IMR-90 (cell line): ENCODE data around the gene ERBB4. TPM values are rescaled to one million over a fixed set of nuclear protein-coding genes. Genes with fewer than 3 reads are reported as not detected.

Source experiments
- ATAC-seq: fragments of 200-7000 bp; cut with Tn5 transposase; 2 replicates; pipeline ENCODE4 v1.9.1; 2020; ENCODE audit warnings: low read depth, mild to moderate bottlenecking, moderate library complexity
- BruUV-seq: library from RNA; stranded (reverse); fragments of 400-500 nt; replicated peaks from 2 replicates; lab custom pipeline; 2021; lab: Mats Ljungman, UMichigan
- CTCF ChIA-PET: fragments of 300-600 bp; formaldehyde crosslinking; extraction: SDS; loops from one replicate; lab custom pipeline; 2021; ENCODE audit warnings: antibody characterized with exemption; lab: Yijun Ruan, JAX
- POLR2A ChIA-PET: fragments of 300-600 bp; sonication (Branson Sonifier 250); formaldehyde crosslinking; loops from one replicate; lab custom pipeline; 2022; ENCODE audit warnings: antibody characterized with exemption; ENCODE audit not compliant: unreplicated experiment; lab: Charles Lee
- DNase-seq: peaks from one replicate; pipeline ENCODE4 v3.0.0; 2013
- H2AFZ ChIP-seq: replicated peaks from 2 replicates; pipeline ENCODE3; 2013; ENCODE audit warnings: low read length, mild to moderate bottlenecking; ENCODE audit not compliant: poor library complexity
- H2AK5ac ChIP-seq: 2 replicates; pipeline ENCODE4 v1.6.1; 2013; ENCODE audit warnings: low read depth, low read length, inconsistent platforms
- H2AK9ac ChIP-seq: replicated peaks from 2 replicates; pipeline ENCODE3; 2013; ENCODE audit warnings: mild to moderate bottlenecking, low read depth, low read length, moderate library complexity; ENCODE audit not compliant: poor library complexity
- H2BK120ac ChIP-seq: 2 replicates; pipeline ENCODE4 v1.6.1; 2013; ENCODE audit warnings: low read depth, low read length, inconsistent platforms
- H2BK15ac ChIP-seq: 3 replicates; pipeline ENCODE4 v1.6.1; 2013; ENCODE audit warnings: low read depth, low read length, inconsistent platforms
- H2BK20ac ChIP-seq: 2 replicates; pipeline ENCODE4 v1.6.1; 2013; ENCODE audit warnings: low read depth, mild to moderate bottlenecking, inconsistent platforms, low read length, moderate library complexity
- H2BK5ac ChIP-seq: 2 replicates; pipeline ENCODE4 v1.6.1; 2013; ENCODE audit warnings: mild to moderate bottlenecking, low read depth, low read length, inconsistent platforms; ENCODE audit not compliant: poor library complexity, severe bottlenecking
- H3K14ac ChIP-seq: replicated peaks from 2 replicates; pipeline ENCODE4 v1.6.1; 2013; ENCODE audit warnings: low read depth, low read length, inconsistent platforms
- H3K18ac ChIP-seq: 2 replicates; pipeline ENCODE4 v1.6.1; 2013; ENCODE audit warnings: low read depth, low read length, control low read depth
- H3K23ac ChIP-seq: 2 replicates; pipeline ENCODE4 v1.6.1; 2013; ENCODE audit warnings: low read depth, low read length, inconsistent platforms
- H3K27ac ChIP-seq: 2 replicates; pipeline ENCODE4 v1.5.1; 2013; ENCODE audit warnings: mild to moderate bottlenecking, control low read depth, low read length; ENCODE audit not compliant: insufficient read depth
- H3K27me3 ChIP-seq: 2 replicates; pipeline ENCODE4 v1.6.1; 2013; ENCODE audit warnings: low read length; ENCODE audit not compliant: control insufficient read depth, insufficient read depth
- H3K36me3 ChIP-seq: 2 replicates; pipeline ENCODE4 v1.6.1; 2013; ENCODE audit warnings: low read length, mixed read lengths; ENCODE audit not compliant: control insufficient read depth, insufficient read depth
- H3K4ac ChIP-seq: 2 replicates; pipeline ENCODE4 v1.6.1; 2013; ENCODE audit warnings: low read depth, low read length, inconsistent platforms
- H3K4me1 ChIP-seq: 2 replicates; pipeline ENCODE4 v1.6.1; 2013; ENCODE audit warnings: low read length, mixed read lengths; ENCODE audit not compliant: control insufficient read depth, insufficient read depth
- H3K4me2 ChIP-seq: 2 replicates; pipeline ENCODE4 v1.6.1; 2013; ENCODE audit warnings: low read depth, mild to moderate bottlenecking, control low read depth, low read length, moderate library complexity
- H3K4me3 ChIP-seq: 2 replicates; pipeline ENCODE4 v1.5.1; 2013; ENCODE audit warnings: low read depth, mild to moderate bottlenecking, control low read depth, low read length, moderate library complexity; ENCODE audit not compliant: insufficient read depth
- H3K56ac ChIP-seq: 2 replicates; pipeline ENCODE4 v1.6.1; 2013; ENCODE audit warnings: low read length, inconsistent platforms; ENCODE audit not compliant: insufficient read depth; ENCODE audit errors: extremely low read depth
- H3K79me1 ChIP-seq, 2 experiments: 2 replicates each; pipeline ENCODE4 v1.6.1; 2013; ENCODE audit warnings: low read length in 2 of 2, inconsistent platforms in 1 of 2, low read depth in 1 of 2
- H3K9ac ChIP-seq: 2 replicates; pipeline ENCODE4 v1.6.1; 2013; ENCODE audit warnings: low read depth, low read length, control low read depth
- H3K9me1 ChIP-seq: 2 replicates; pipeline ENCODE4 v1.6.1; 2013; ENCODE audit warnings: low read length, inconsistent platforms; ENCODE audit not compliant: insufficient read depth
- H3K9me3 ChIP-seq: 2 replicates; pipeline ENCODE4 v1.6.1; 2013; ENCODE audit warnings: low read length; ENCODE audit not compliant: control insufficient read depth, insufficient read depth
- H4K20me1 ChIP-seq: 2 replicates; pipeline ENCODE4 v1.6.1; 2013; ENCODE audit warnings: low read length, inconsistent platforms; ENCODE audit not compliant: insufficient read depth
- H4K5ac ChIP-seq: 2 replicates; pipeline ENCODE4 v1.6.1; 2013; ENCODE audit warnings: mild to moderate bottlenecking, low read depth, low read length, control low read depth
- H4K8ac ChIP-seq, 2 experiments: 2 replicates each; pipeline ENCODE4 v1.6.1; 2013; ENCODE audit warnings: low read depth in 2 of 2, low read length in 2 of 2, control low read depth in 1 of 2, inconsistent platforms in 1 of 2
- H4K91ac ChIP-seq: 2 replicates; pipeline ENCODE4 v1.6.1; 2013; ENCODE audit warnings: low read depth, low read length, inconsistent platforms; ENCODE audit not compliant: insufficient read depth
- BHLHE40 ChIP-seq: fragments of 150-350 bp; IDR thresholded peaks from 2 replicates; pipeline ENCODE4 v1.6.1; 2016; ENCODE audit warnings: mild to moderate bottlenecking, low read depth, low read length
- MAZ ChIP-seq: IDR thresholded peaks from 2 replicates; pipeline ENCODE4 v1.6.1; 2012; ENCODE audit warnings: low read depth, mild to moderate bottlenecking, low read length, improper control_type of control experiment, moderate library complexity, borderline replicate concordance
- MXI1 ChIP-seq: IDR thresholded peaks from 2 replicates; pipeline ENCODE4 v1.6.1; 2012; ENCODE audit warnings: low read depth, mild to moderate bottlenecking, low read length, moderate library complexity, borderline replicate concordance
- NFE2L2 ChIP-seq: fragments of 150-350 bp; IDR thresholded peaks from 2 replicates; pipeline ENCODE4 v1.6.1; 2016; ENCODE audit warnings: low read depth, mild to moderate bottlenecking, low read length
- RCOR1 ChIP-seq: IDR thresholded peaks from 2 replicates; pipeline ENCODE4 v1.6.1; 2012; ENCODE audit warnings: mild to moderate bottlenecking, low read length, improper control_type of control experiment; ENCODE audit not compliant: insufficient replicate concordance
- USF2 ChIP-seq: fragments of 150-350 bp; IDR thresholded peaks from 2 replicates; pipeline ENCODE4 v1.6.1; 2017; ENCODE audit warnings: mild to moderate bottlenecking, antibody characterized with exemption, low read length, low read depth
- WGBS, 2 experiments: methylation state at CpG; one replicate each; pipeline versions ENCODE4 v1.1.5 to v1.1.7; 2013; ENCODE audit warnings: missing lambda C conversion rate in 2 of 2; ENCODE audit not compliant: insufficient read length in 1 of 2; ENCODE audit errors: extremely low coverage in 2 of 2; 5-methylcytosine and 5-hydroxymethylcytosine counted together
- dilution Hi-C: fragments of 300-500 bp; cut with HindIII; formaldehyde crosslinking; loops from one replicate; pipeline ENCODE4 v1.14.3; 2018; ENCODE audit warnings: low sequenced_read_pairs; ENCODE audit not compliant: unreplicated experiment
- in situ Hi-C: fragments of 300-500 bp; cut with MboI; formaldehyde crosslinking; loops from 3 replicates; pipeline ENCODE4 v1.14.3; 2019; ENCODE audit warnings: low sequenced_read_pairs, inconsistent platforms, mixed read lengths
- intact Hi-C: fragments of 100-400 bp; cut with micrococcal nuclease; formaldehyde crosslinking; loops from 2 replicates; pipeline ENCODE4 v1.10.0; 2022
- polyA plus RNA-seq, 3 experiments: library from polyadenylated mRNA; depleted of rRNA; stranded (reverse); fragments of >200 nt; gene quantifications; 2 replicates each; pipeline ENCODE4 v1.2.3, GENCODE V29; 2012; ENCODE audit warnings: low replicate concordance in 1 of 3
- total RNA-seq: library from RNA; depleted of rRNA; stranded (reverse); fragments of >200 nt; gene quantifications from 2 replicates; pipeline ENCODE4 v1.2.3, GENCODE V29; 2012

The ERBB4 gene
- total and polyA plus RNA-seq, 2 of the 4 experiments (the other 2 are of a cell fraction), result not detected

DNA sequence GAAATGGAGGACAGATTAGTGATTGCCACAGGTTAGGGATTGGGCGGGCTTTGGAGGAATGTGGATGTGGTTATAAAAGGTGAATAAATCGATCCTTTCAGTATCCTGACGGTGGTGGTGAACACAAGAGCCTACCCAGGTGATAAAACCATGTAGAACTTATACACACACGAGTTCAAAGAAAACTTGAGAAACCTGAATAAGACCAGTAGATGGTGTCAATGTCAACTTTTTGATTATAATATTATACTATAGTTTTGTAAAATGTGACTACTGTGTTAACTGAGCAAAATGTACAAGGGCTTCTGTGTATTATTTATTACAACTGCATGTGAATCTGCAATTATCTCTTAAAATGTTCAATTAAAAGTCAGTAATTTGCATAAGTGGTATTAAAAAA lies 136.3 kb downstream of the ERBB4 start:
- Histone ChIP-seq H4K91ac (no peak overlapping the region), H3K23ac (no peak overlapping the region), H3K18ac (no peak overlapping the region), H2BK15ac (no peak overlapping the region), H3K56ac (no peak overlapping the region), H3K4ac (no peak overlapping the region), H4K8ac (no peak overlapping the region), H3K14ac (no peak overlapping the region), H2BK20ac (no peak overlapping the region), H3K4me3 (no peak overlapping the region), H3K27ac (no peak overlapping the region), H4K20me1 (no peaks in the 10 kb centered on the region), H3K79me1 (no peaks in the 10 kb centered on the region), H3K27me3 (no peaks in the 10 kb centered on the region), H3K4me2 (no peak overlapping the region), H4K5ac (no peak overlapping the region), H3K9me3 (no peaks in the 10 kb centered on the region), H2AK9ac (no peak overlapping the region), H3K9me1 (no peaks in the 10 kb centered on the region), H2AFZ (no peak overlapping the region), H2AK5ac (no peak overlapping the region), H2BK5ac (no peak overlapping the region), H3K36me3 (no peaks in the 10 kb centered on the region), H2BK120ac (no peak overlapping the region), H3K4me1 (no peaks in the 10 kb centered on the region), H3K9ac (no peak overlapping the region)
- ATAC-seq, result no peak
- dilution Hi-C loops (no loop called here), intact Hi-C loops (no loop called here), in situ Hi-C loops (no loop called here)
- WGBS, 2 experiments, result no CpG with 5 or more reads among the region's 4 CpGs
- no peak for DNase-seq
- TF ChIP-seq RCOR1 (no peak), USF2 (no peak), NFE2L2 (no peak), MXI1 (no peak), BHLHE40 (no peak), MAZ (no peak)
- CTCF ChIA-PET, result no interaction called here
- BruUV-seq, result no TSS peak
- POLR2A ChIA-PET, result no interaction called here
